GM23248 (cell line): ENCODE data around the gene SEZ6L. TPM values are rescaled to one million over a fixed set of nuclear protein-coding genes. Genes with fewer than 3 reads are reported as not detected.

Experiments used
- DNase-seq: peaks from one replicate; pipeline ENCODE4 v3.0.0-alpha.2; 2015
- H2AFZ ChIP-seq: fragments of 200-600 bp; sonication (generic); 2 replicates; pipeline ENCODE4 v1.6.1; 2016; ENCODE audit warnings: antibody characterized with exemption
- H3F3A ChIP-seq: fragments of 200-600 bp; sonication (generic); 2 replicates; pipeline ENCODE4 v1.6.1; 2016; ENCODE audit warnings: mild to moderate bottlenecking, antibody characterized with exemption, mixed run types; ENCODE audit not compliant: insufficient read depth
- H3K27ac ChIP-seq: fragments of 200-600 bp; sonication (generic); 2 replicates; pipeline ENCODE4 v1.5.1; 2016; ENCODE audit warnings: mild to moderate bottlenecking
- H3K27me3 ChIP-seq: fragments of 200-600 bp; sonication (generic); replicated peaks from 2 replicates; pipeline ENCODE4 v1.6.1; 2016; ENCODE audit warnings: mild to moderate bottlenecking; ENCODE audit not compliant: insufficient read depth
- H3K36me3 ChIP-seq: fragments of 200-600 bp; sonication (generic); 2 replicates; pipeline ENCODE4 v1.6.1; 2016; ENCODE audit warnings: low read depth, mild to moderate bottlenecking
- H3K4me1 ChIP-seq: fragments of 200-600 bp; sonication (generic); 2 replicates; pipeline ENCODE4 v1.6.1; 2016; ENCODE audit warnings: mild to moderate bottlenecking; ENCODE audit not compliant: insufficient read depth
- H3K4me2 ChIP-seq: fragments of 200-600 bp; sonication (generic); one replicate; pipeline ENCODE4 v1.6.1; 2016; ENCODE audit warnings: mild to moderate bottlenecking; ENCODE audit not compliant: unreplicated experiment
- H3K4me3 ChIP-seq: fragments of 200-600 bp; sonication (generic); 2 replicates; pipeline ENCODE4 v1.5.1; 2016; ENCODE audit warnings: mild to moderate bottlenecking
- H3K79me2 ChIP-seq: fragments of 200-600 bp; sonication (generic); 2 replicates; pipeline ENCODE4 v1.6.1; 2016; ENCODE audit warnings: mild to moderate bottlenecking; ENCODE audit not compliant: insufficient read depth
- H3K9ac ChIP-seq: fragments of 200-600 bp; sonication (generic); 2 replicates; pipeline ENCODE4 v1.6.1; 2016; ENCODE audit warnings: mild to moderate bottlenecking
- H3K9me2 ChIP-seq: fragments of 200-600 bp; sonication (generic); 2 replicates; pipeline ENCODE4 v1.6.1; 2016; ENCODE audit warnings: mixed run types, mild to moderate bottlenecking, moderate library complexity; ENCODE audit not compliant: insufficient read depth
- H3K9me3 ChIP-seq: fragments of 200-600 bp; sonication (generic); one replicate; pipeline ENCODE4 v1.6.1; 2017; ENCODE audit warnings: low read depth
- H4K20me1 ChIP-seq: fragments of 200-600 bp; sonication (generic); 2 replicates; pipeline ENCODE4 v1.6.0; 2016; ENCODE audit not compliant: insufficient read depth
- EZH2 ChIP-seq: fragments of 200-600 bp; sonication (generic); IDR thresholded peaks from 2 replicates; pipeline ENCODE4 v1.6.1; 2018; ENCODE audit warnings: antibody characterized with exemption, mild to moderate bottlenecking; ENCODE audit not compliant: insufficient read depth, poor library complexity, severe bottlenecking
- EZH2phosphoT487 ChIP-seq: fragments of 200-600 bp; sonication (generic); IDR thresholded peaks from 2 replicates; pipeline ENCODE4 v1.6.1; 2018; ENCODE audit warnings: antibody characterized with exemption, moderate library complexity, mild to moderate bottlenecking, low read depth; ENCODE audit not compliant: insufficient read depth
- WGBS, 2 experiments: methylation state at CpG; one replicate each; pipeline ENCODE4 v1.1.6; 2015 to 2017; ENCODE audit warnings: low lambda C conversion rate in 2 of 2, low coverage in 1 of 2; ENCODE audit errors: missing lambda C conversion rate in 2 of 2; 5-methylcytosine and 5-hydroxymethylcytosine counted together
- in situ Hi-C: fragments of 300-500 bp; cut with MboI; formaldehyde crosslinking; loops from 2 replicates; pipeline ENCODE4 v1.15.0; 2020
- polyA plus RNA-seq: library from polyadenylated mRNA; unstranded; fragments of >200 nt; fragmentation: Nextera tagmentation; extraction: Ambion mirVana; gene quantifications from 2 replicates; pipeline ENCODE4 v1.2.1, GENCODE V29; 2016
- total RNA-seq: library from RNA; depleted of rRNA; stranded (reverse); fragments of >200 nt; shearing (Covaris generic); gene quantifications from 2 replicates; pipeline ENCODE4 v1.2.3, GENCODE V29; 2014

Gene SEZ6L
- total and polyA plus RNA-seq, 2 experiments from 2014 or later = under 0.01 to 0.18 TPM

- DNase-seq = no peak
- Histone ChIP-seq H2AFZ (no peak overlapping the region), H3K36me3 (no peaks in the 10 kb centered on the region), H3K27me3 (peaks cover 9% of the 10 kb centered on the region; the same call in 1 of the 2 replicates), H3K9me2 (no peaks in the 10 kb centered on the region), H3K4me1 (no peaks in the 10 kb centered on the region), H3K79me2 (no peaks in the 10 kb centered on the region), H3K9me3 (no peaks in the 10 kb centered on the region), H3K9ac (no peak overlapping the region), H3K4me3 (no peak overlapping the region), H3F3A (no peaks in the 10 kb centered on the region), H4K20me1 (no peaks in the 10 kb centered on the region), H3K27ac (no peak overlapping the region), H3K4me2 (no peak overlapping the region)
- 35 to 41% methylated on average over 2 of the region's 2 CpGs for WGBS, 2 experiments
- no peak for TF ChIP-seq EZH2phosphoT487
- TF ChIP-seq EZH2 = no peak
- in situ Hi-C loops = no loop called here
These were observed 222.4 kb downstream of the SEZ6L start for GRCh38 chr22:26391623-26392022.

GRCh38 chr22:26393929-26394328, 224.7 kb downstream of the SEZ6L start:
- no peak for TF ChIP-seq EZH2
- TF ChIP-seq EZH2phosphoT487 = no peak
- H3K9me3 ChIP-seq = no peaks in the 10 kb centered on the region
- no peaks in the 10 kb centered on the region for H3K79me2 ChIP-seq
- no peak overlapping the region for H3K9ac ChIP-seq
- H3K4me2 ChIP-seq = no peak overlapping the region
- DNase-seq = no peak
- H3F3A ChIP-seq = peaks cover 2% of the 10 kb centered on the region; the same call in 1 of the 2 replicates
- H3K27me3 ChIP-seq = peaks cover 9% of the 10 kb centered on the region; the same call in 1 of the 2 replicates
- no peak overlapping the region for H3K27ac ChIP-seq
- no peaks in the 10 kb centered on the region for H4K20me1 ChIP-seq
- peaks cover 1% of the 10 kb centered on the region; the same call in 1 of the 2 replicates for H3K4me1 ChIP-seq
- no peaks in the 10 kb centered on the region for H3K36me3 ChIP-seq
- H2AFZ ChIP-seq = no peak overlapping the region
- H3K9me2 ChIP-seq = no peaks in the 10 kb centered on the region
- H3K4me3 ChIP-seq = no peak overlapping the region
- in situ Hi-C loops = no loop called here
- WGBS, 2 experiments = 27 to 45% methylated on average over 2 of the region's 2 CpGs

GRCh38 chr22:26394777-26395176, 225.5 kb downstream of the SEZ6L start:
- Histone ChIP-seq H3K4me1 (peaks cover 5% of the 10 kb centered on the region; the same call in 1 of the 2 replicates), H3K4me3 (no peak overlapping the region), H3F3A (peaks cover 8% of the 10 kb centered on the region; the same call in 1 of the 2 replicates), H2AFZ (no peak overlapping the region), H3K9me3 (no peaks in the 10 kb centered on the region), H3K79me2 (no peaks in the 10 kb centered on the region), H3K27ac (no peak overlapping the region), H3K9ac (no peak overlapping the region), H3K9me2 (no peaks in the 10 kb centered on the region), H3K36me3 (no peaks in the 10 kb centered on the region), H3K4me2 (no peak overlapping the region), H3K27me3 (peaks cover 9% of the 10 kb centered on the region; the same call in 1 of the 2 replicates), H4K20me1 (no peaks in the 10 kb centered on the region)
- no peak for TF ChIP-seq EZH2phosphoT487
- no peak for TF ChIP-seq EZH2
- 29 to 43% methylated on average over 1 of the region's 1 CpG for WGBS, 2 experiments
- in situ Hi-C loops = no loop called here
- no peak for DNase-seq

GRCh38 chr22:26395926-26396325, 226.7 kb downstream of the SEZ6L start:
- no peak overlapping the region for H3K4me2 ChIP-seq
- in situ Hi-C loops = no loop called here
- no peaks in the 10 kb centered on the region for H4K20me1 ChIP-seq
- no peaks in the 10 kb centered on the region for H3K36me3 ChIP-seq
- H3K27me3 ChIP-seq = peaks cover 9% of the 10 kb centered on the region; the same call in 1 of the 2 replicates
- no peaks in the 10 kb centered on the region for H3K9me3 ChIP-seq
- H2AFZ ChIP-seq = no peak overlapping the region
- no peaks in the 10 kb centered on the region for H3K9me2 ChIP-seq
- H3K4me3 ChIP-seq = no peak overlapping the region
- DNase-seq = no peak
- peaks cover 5% of the 10 kb centered on the region; the same call in 1 of the 2 replicates for H3K4me1 ChIP-seq
- H3F3A ChIP-seq = peaks cover 8% of the 10 kb centered on the region; the same call in 1 of the 2 replicates
- TF ChIP-seq EZH2phosphoT487 (no peak), EZH2 (no peak)
- WGBS, 2 experiments = 33 to 51% methylated on average over 5 of the region's 5 CpGs
- H3K27ac ChIP-seq = no peak overlapping the region
- H3K79me2 ChIP-seq = no peaks in the 10 kb centered on the region
- H3K9ac ChIP-seq = no peak overlapping the region

- H3K27me3 ChIP-seq = peaks cover 18% of the 10 kb centered on the region; the same call in 1 of the 2 replicates
- no peaks in the 10 kb centered on the region for H3K9me3 ChIP-seq
- DNase-seq = peak; percentile 91
- H3K36me3 ChIP-seq = no peaks in the 10 kb centered on the region
- H3K4me2 ChIP-seq = no peak overlapping the region
- H3K9ac ChIP-seq = no peak overlapping the region
- peaks cover 5% of the 10 kb centered on the region; the same call in 1 of the 2 replicates for H3K4me1 ChIP-seq
- in situ Hi-C loops = no loop called here
- H3K9me2 ChIP-seq = no peaks in the 10 kb centered on the region
- H2AFZ ChIP-seq = peak overlapping the region; percentile 62
- 12 to 15% methylated on average over 3 of the region's 3 CpGs for WGBS, 2 experiments
- no peak for TF ChIP-seq EZH2phosphoT487
- no peak for TF ChIP-seq EZH2
- peaks cover 8% of the 10 kb centered on the region; the same call in 1 of the 2 replicates for H3F3A ChIP-seq
- no peaks in the 10 kb centered on the region for H3K79me2 ChIP-seq
- no peak overlapping the region for H3K4me3 ChIP-seq
- no peaks in the 10 kb centered on the region for H4K20me1 ChIP-seq
- H3K27ac ChIP-seq = peak overlapping the region; percentile 39
These were observed 229.5 kb downstream of the SEZ6L start for GRCh38 chr22:26398741-26399153.
